HG02678 (cell line): ENCODE results near the gene IPO13.

Experiments
- ATAC-seq: cut with Tn5 transposase; IDR thresholded peaks from one replicate; pipeline ENCODE4 v1.9.1; 2021; ENCODE audit warnings: mild to moderate bottlenecking, moderate library complexity; ENCODE audit not compliant: unreplicated experiment

IPO13 gene

GRCh38 chr1:43985984-43986595 is 39.3 kb downstream of the IPO13 start:
- ATAC-seq, result no peak

- no peak for ATAC-seq
Observed at GRCh38 chr1:43986712-43987111, 40.0 kb downstream of the IPO13 start.

GRCh38 chr1:43987159-43987902 is 40.6 kb downstream of the IPO13 start:
- no peak for ATAC-seq

GRCh38 chr1:43990271-43991199 is 43.8 kb downstream of the IPO13 start:
- ATAC-seq, result no peak

GRCh38 chr1:43991200-43991475 is 44.4 kb downstream of the IPO13 start:
- no peak for ATAC-seq

GRCh38 chr1:43991476-43992231 is 44.9 kb downstream of the IPO13 start, which contains the start of gene CCDC24:
CCDC24 (plus strand) TSS chr1:43991599; CDS start chr1:43991879, 280 bp downstream.
- peak; percentile 86 for ATAC-seq

- ATAC-seq, result no peak
Observed at GRCh38 chr1:43992232-43992995, 45.7 kb downstream of the IPO13 start.

- no peak for ATAC-seq
Observed at GRCh38 chr1:43993206-43993914, 46.6 kb downstream of the IPO13 start.

- ATAC-seq, result no peak
Observed at GRCh38 chr1:43994071-43994470, 47.3 kb downstream of the IPO13 start.

GRCh38 chr1:43994794-43995790 is 48.3 kb downstream of the IPO13 start:
- ATAC-seq, result no peak

- ATAC-seq, result no peak
Observed at GRCh38 chr1:43995984-43996732, 49.4 kb downstream of the IPO13 start.

GRCh38 chr1:43996733-43997115 is 50.0 kb downstream of the IPO13 start:
- no peak for ATAC-seq

GRCh38 chr1:43997295-43997999 is 50.7 kb downstream of the IPO13 start:
- ATAC-seq, result no peak

- no peak for ATAC-seq
Observed at GRCh38 chr1:43998000-43998378, 51.2 kb downstream of the IPO13 start.

- no peak for ATAC-seq
Observed at GRCh38 chr1:43999455-43999854, 52.7 kb downstream of the IPO13 start.

GRCh38 chr1:44000122-44000665 is 53.4 kb downstream of the IPO13 start:
- ATAC-seq, result no peak

- ATAC-seq, result no peak
Observed at GRCh38 chr1:44002165-44002564, 55.4 kb downstream of the IPO13 start.
